ENCODE measurements around the gene ROPN1. TPM values are rescaled to one million over a fixed set of nuclear protein-coding genes. Genes with fewer than 3 reads are reported as not detected.
A peak's percentile ranks its signal among the peaks of the same experiment; 100 is the strongest.
"Not testable (repeated sequence)": the region's sequence is repeated elsewhere in the genome, so short reads cannot be mapped to it uniquely, and the experiment has no call there.

The ROPN1 gene
- total and polyA plus RNA-seq, 2 of the 13 experiments (the other 11 are each of a cell fraction or from before 2014, with no cell fraction given), result not detected

- in situ Hi-C loops (cut with HindIII; ENCODE audit: extremely low pct_ligation_motif_present, low pct_unique_long_range_greater_than_20kb); BruUV-seq (replicated peaks); H3K79me2 ChIP-seq (ENCODE audit: insufficient read depth, low read length); H2AFZ ChIP-seq (ENCODE audit: low read length); H3K4me3 ChIP-seq (replicated peaks in 1 of 3; ENCODE audit: insufficient read depth in 1 of 3, low read depth in 2 of 3, low read length in 3 of 3); intact Hi-C loops (cut with micrococcal nuclease; ENCODE audit: unreplicated experiment); H3K4me2 ChIP-seq (ENCODE audit: low read depth, low read length); H4K20me1 ChIP-seq (ENCODE audit: insufficient read depth, low read length); CTCF ChIA-PET (ENCODE audit: low intra/inter-chr PET ratio, low total read pairs); H3K9ac ChIP-seq (ENCODE audit: insufficient read depth, low read depth, low read length); FAIRE-seq; H3K27ac ChIP-seq (ENCODE audit: extremely low read length, insufficient read depth, low read length); H3K36me3 ChIP-seq (replicated peaks in 1 of 2; ENCODE audit: control insufficient read depth in 1 of 2, insufficient read depth in 2 of 2, low read length in 2 of 2); H3K9me3 ChIP-seq (ENCODE audit: low read length); POLR2A ChIA-PET: not testable (repeated sequence)
- peaks cover 10% of the 10 kb centered on the region; the same call in 1 of the 2 replicates for H3K4me1 ChIP-seq (ENCODE audit: insufficient read depth, low read length)
- WGBS (ENCODE audit: low lambda C conversion rate), result 7% methylated on average over 2 of the region's 4 CpGs
- peak; percentile 36; the same call in 1 of the 2 replicates for TF ChIP-seq TFAP4 (IDR thresholded peaks at IDR 0.05; ENCODE audit: borderline replicate concordance, low read depth)
- TF ChIP-seq FOSL2 (CRISPR knock-in tag; IDR thresholded peaks at IDR 0.05), result peak; percentile 32; the same call in 1 of the 2 replicates
- peaks cover 2 to 13% of the 10 kb centered on the region in 2 experiments; a peak in 1 of 5 replicates for H3K27me3 ChIP-seq (ENCODE audit: control insufficient read depth in 1 of 2, insufficient read depth in 2 of 2, low read length in 2 of 2)
- DNase-seq (ENCODE audit: low spot score), result peak; percentile 15
- peak; percentile 40 for ATAC-seq
These were observed 15.6 kb downstream of the ROPN1 start for GRCh38 chr3:123976181-123976898.

GRCh38 chr3:123975030-123975429 lies 16.9 kb downstream of the ROPN1 start:
- H3K4me3 ChIP-seq (replicated peaks in 1 of 3; ENCODE audit: insufficient read depth in 1 of 3, low read depth in 2 of 3, low read length in 3 of 3); POLR2A ChIA-PET; H3K9me3 ChIP-seq (ENCODE audit: low read length); H3K79me2 ChIP-seq (ENCODE audit: insufficient read depth, low read length); in situ Hi-C loops (cut with HindIII; ENCODE audit: extremely low pct_ligation_motif_present, low pct_unique_long_range_greater_than_20kb); H3K36me3 ChIP-seq (replicated peaks in 1 of 2; ENCODE audit: control insufficient read depth in 1 of 2, insufficient read depth in 2 of 2, low read length in 2 of 2); intact Hi-C loops (cut with micrococcal nuclease; ENCODE audit: unreplicated experiment); H3K4me2 ChIP-seq (ENCODE audit: low read depth, low read length); H2AFZ ChIP-seq (ENCODE audit: low read length); H4K20me1 ChIP-seq (ENCODE audit: insufficient read depth, low read length); BruUV-seq (replicated peaks); H3K27me3 ChIP-seq (ENCODE audit: control insufficient read depth in 1 of 2, insufficient read depth in 2 of 2, low read length in 2 of 2); H3K9ac ChIP-seq (ENCODE audit: insufficient read depth, low read depth, low read length); DNase-seq (ENCODE audit: low spot score); ATAC-seq; FAIRE-seq; CTCF ChIA-PET (ENCODE audit: low intra/inter-chr PET ratio, low total read pairs); H3K27ac ChIP-seq (ENCODE audit: extremely low read length, insufficient read depth, low read length): not testable (repeated sequence)
- peaks cover 10% of the 10 kb centered on the region; the same call in 1 of the 2 replicates for H3K4me1 ChIP-seq (ENCODE audit: insufficient read depth, low read length)
- 41% methylated on average over 4 of the region's 7 CpGs for WGBS (ENCODE audit: low lambda C conversion rate)

All from HepG2 (cell line).